NCI-H82 treated with DMSO at 0.1 percent for 48 hours (cell line): ENCODE results near the gene NKAIN2.
"Not testable (repeated sequence)": the region's sequence is repeated elsewhere in the genome, so short reads cannot be mapped to it uniquely, and the experiment has no call there.

ENCODE experiments used
- DNase-seq: peaks from one replicate; lab custom pipeline; 2025; ENCODE audit not compliant: unreplicated experiment; lab: John Stamatoyannopoulos, UW

NKAIN2 gene

DNA sequence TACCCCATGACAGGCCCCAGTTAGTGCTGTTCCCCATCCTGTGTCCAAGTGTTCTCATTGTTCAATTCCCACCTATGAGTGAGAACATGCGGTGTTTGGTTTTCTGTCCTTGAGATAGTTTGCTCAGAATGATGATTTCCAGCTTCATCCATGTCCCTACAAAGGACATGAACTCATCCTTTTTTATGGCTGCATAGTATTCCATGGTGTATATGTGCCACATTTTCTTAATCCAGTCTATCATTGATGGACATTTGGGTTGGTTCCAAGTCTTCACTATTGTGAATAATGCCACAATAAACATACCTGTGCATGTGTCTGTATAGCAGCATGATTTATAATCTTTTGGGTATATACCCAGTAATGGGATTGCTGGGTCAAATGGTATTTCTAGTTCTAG lies 218.4 kb downstream of the NKAIN2 start:
- DNase-seq = not testable (repeated sequence)

- DNase-seq = peak; percentile 56
These were observed 219.0 kb downstream of the NKAIN2 start for GRCh38 chr6:124022641-124023040.

DNA sequence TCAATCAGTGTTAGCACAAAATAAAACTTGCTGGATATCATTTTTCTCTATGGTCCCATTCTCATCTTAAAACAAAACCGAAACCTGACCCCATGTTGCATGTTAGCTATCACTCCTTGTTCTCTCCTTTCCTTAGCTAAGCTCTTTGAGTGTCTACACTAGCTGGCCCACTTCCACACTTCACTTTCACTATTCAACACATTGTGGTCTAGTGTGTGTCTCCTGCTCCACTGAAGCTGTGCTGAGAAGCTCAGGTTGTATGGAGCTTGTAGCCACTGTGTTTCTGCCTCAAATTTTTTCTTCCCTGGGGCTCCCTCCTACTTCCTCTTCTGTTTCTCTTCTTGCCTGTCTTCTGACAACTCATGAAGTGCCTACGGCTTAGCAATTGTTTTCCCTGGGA lies 223.0 kb downstream of the NKAIN2 start:
- no peak for DNase-seq

GRCh38 chr6:124027392-124027791 lies 223.7 kb downstream of the NKAIN2 start:
- DNase-seq = no peak

GRCh38 chr6:124028117-124028516 lies 224.5 kb downstream of the NKAIN2 start:
- no peak for DNase-seq

GRCh38 chr6:124029567-124029966 lies 225.9 kb downstream of the NKAIN2 start:
- DNase-seq = no peak

DNA sequence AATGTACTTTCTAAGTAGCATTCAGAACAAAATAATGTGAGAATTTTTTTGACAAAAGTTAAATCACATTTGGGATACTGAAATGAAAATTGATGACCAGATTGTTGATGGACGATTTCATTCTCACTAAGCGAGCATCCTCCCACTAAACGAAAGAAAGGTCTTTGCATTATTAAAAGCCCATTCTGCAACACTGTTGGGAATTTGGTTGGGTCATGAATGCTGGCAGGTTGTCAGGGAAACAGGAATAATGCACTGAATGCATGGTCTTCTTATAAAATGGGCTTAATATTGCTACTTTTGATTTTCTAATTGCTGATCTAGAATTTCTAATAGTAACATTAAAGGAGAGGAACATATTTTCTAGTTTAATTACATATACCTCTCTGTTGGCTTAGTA lies 229.8 kb downstream of the NKAIN2 start:
- DNase-seq = no peak

DNA sequence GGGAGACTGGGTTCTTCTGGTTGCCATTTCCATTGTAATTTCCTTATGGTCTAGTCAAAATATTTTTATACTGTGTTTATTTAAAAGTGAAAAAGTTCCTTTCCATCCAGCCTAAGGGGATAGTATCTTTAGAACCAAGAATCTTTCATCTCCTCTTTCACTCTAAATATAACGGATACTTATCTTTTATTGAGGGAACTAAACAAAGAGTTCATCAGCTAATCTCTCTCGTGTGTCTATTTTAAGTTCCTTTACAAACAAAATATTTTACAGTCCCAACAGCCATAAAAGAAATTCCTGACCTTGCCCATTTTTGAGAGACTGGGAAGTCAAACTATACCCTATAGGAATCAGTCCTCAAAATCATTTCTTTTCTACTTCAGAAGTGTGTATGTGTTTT lies 232.7 kb downstream of the NKAIN2 start:
- no peak for DNase-seq

DNA sequence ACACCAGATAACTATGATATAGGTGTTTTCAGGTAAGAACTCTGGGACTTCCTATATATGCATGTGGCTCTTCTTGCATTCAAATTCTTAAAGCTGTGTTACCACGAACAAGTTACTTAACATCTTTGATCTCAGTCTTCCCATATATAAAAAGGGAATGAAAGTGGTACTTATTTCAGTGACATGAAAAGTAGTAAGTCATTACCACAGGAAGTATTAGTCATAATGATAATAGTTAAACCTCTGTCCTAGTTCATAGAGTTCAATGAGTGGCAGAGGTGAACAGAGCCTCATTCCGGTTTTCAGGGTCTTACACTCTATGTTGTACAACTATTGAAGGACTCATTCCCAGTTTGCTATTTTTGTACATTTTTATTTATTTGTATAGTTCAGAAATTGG lies 237.0 kb downstream of the NKAIN2 start:
- DNase-seq = no peak

DNA sequence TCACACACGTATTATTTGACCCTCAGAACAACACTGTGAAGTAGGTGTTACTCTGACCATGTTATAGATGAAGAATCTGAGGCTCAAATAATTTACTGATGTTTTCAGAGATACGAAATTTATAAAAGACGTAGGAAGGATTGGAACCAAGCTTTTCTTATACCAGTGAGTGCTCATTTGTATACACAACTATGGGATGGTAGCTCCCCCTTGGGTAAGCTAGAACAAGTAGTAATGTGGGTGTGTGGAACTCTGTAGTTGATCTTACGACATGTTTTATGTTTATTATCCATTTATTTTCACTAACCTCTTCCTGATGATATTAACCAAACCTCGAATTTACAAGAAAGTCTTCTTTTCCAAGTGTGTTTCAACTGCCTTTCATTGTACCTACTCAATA lies 248.5 kb downstream of the NKAIN2 start:
- no peak for DNase-seq

DNA sequence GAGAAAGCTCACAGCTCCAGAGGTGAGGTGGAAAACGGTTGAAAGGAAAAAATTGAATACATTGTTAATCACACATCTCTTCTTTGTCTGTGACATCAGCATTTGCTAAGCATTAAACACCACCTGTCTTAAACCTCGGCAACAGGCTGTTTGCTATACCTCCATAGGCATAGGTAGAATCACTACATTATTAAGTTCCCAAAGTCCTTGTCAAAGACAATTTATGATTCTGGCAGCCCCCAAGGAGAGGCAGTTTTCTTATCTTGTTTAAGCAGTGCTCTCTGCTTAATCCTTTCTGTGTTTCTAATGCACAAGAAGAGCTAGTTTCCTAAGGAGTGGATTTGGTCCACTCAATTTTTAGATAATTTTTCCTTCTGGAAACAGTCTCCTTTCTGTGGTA lies 249.7 kb downstream of the NKAIN2 start:
- DNase-seq = no peak

GRCh38 chr6:124054034-124054433 lies 250.4 kb downstream of the NKAIN2 start:
- DNase-seq = no peak

DNA sequence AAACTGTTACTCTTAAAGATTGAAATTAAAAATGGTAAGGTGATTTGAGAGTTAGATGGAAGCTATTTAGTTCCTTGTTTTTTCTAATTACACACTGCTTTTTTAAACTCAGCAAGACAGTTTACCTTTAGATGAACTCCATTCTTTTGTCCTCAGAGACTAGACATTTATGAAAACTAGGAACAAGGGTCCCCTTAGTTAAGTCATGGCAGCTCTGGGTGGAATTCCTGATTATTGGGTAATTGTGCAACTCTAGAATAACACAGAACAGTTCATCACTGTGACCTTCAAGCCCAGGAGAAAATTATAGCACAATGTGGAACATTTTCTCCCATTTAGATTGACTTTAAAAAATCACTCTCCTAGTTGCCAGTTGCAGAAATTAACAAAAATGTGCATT lies 251.7 kb downstream of the NKAIN2 start:
- DNase-seq = no peak

- DNase-seq = no peak
These were observed 252.3 kb downstream of the NKAIN2 start for GRCh38 chr6:124055963-124056362.

- no peak for DNase-seq
These were observed 253.0 kb downstream of the NKAIN2 start for GRCh38 chr6:124056407-124057334.

DNA sequence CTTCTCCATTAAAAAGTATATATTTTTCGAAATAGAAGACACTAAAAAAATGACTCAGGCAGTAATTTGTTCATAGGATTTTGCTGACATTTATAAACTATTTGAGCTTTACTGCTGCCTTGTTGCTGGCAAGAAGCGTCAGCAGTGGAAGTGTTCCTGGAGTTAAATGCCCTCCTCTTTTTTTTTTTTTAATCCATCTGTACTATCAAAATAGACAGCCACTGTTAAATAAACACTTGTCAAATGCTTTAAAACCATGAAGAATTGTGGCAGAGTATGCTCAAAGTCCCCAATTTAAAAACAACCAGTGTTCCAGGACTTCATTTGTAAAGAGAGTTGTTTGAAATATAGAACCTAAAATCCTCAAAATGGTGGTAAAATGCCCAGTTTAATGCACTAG lies 253.8 kb downstream of the NKAIN2 start:
- DNase-seq = no peak

- DNase-seq = no peak
These were observed 260.9 kb downstream of the NKAIN2 start for GRCh38 chr6:124064317-124065113.

GRCh38 chr6:124066269-124066668 lies 262.6 kb downstream of the NKAIN2 start:
- DNase-seq = no peak

- no peak for DNase-seq
These were observed 263.4 kb downstream of the NKAIN2 start for GRCh38 chr6:124066946-124067552.

GRCh38 chr6:124069230-124069950 lies 265.7 kb downstream of the NKAIN2 start:
- no peak for DNase-seq

DNA sequence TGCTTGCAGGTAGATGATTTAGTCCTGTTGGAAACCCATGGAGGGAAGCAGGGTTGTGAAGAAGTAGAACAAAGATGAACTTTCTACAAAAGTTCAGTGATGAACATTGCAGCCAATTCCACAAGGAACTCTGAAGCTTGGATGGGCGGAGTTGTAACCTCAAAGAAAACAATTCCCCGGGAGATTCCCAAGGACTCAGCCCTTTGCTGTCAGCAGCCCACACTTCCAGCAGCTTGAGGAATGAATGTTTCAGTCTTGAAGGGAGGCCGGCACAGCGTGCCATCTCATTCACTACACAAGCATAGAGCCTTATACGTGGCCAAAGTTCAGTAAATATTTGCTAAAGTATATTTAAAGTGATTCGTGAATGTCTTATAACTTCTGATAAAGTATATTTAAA lies 269.4 kb downstream of the NKAIN2 start:
- DNase-seq = no peak
